Activated naive CD4-positive, alpha-beta T cell treated with anti-CD3 and anti-CD28 coated beads, Interleukin-2, amount 10 ng/mL, durations not matched to agents 7 days and 5 days (primary cell): ENCODE data around the gene SHC1.

Experiments used
- CTCF ChIA-PET: fragments of 350-600 bp; sonication (Branson Sonifier 250); formaldehyde crosslinking; loops from one replicate; lab custom pipeline; 2021; ENCODE audit warnings: antibody characterized with exemption; lab: Charles Lee
- DNase-seq: peaks from one replicate; pipeline ENCODE4 v3.0.0-alpha.2; 2020
- H3K27ac Mint-ChIP-seq: one replicate; pipeline ENCODE4 v1.8.0; 2021; ENCODE audit warnings: mild to moderate bottlenecking, moderate library complexity, mixed read lengths
- H3K27me3 Mint-ChIP-seq: one replicate; pipeline ENCODE4 v1.8.0; 2021; ENCODE audit warnings: mild to moderate bottlenecking, mixed read lengths
- H3K36me3 Mint-ChIP-seq: one replicate; pipeline ENCODE4 v1.8.0; 2021; ENCODE audit warnings: mixed read lengths
- H3K4me1 Mint-ChIP-seq: one replicate; pipeline ENCODE4 v1.8.0; 2021; ENCODE audit warnings: mixed read lengths
- H3K4me3 Mint-ChIP-seq: one replicate; pipeline ENCODE4 v1.8.0; 2021; ENCODE audit warnings: mild to moderate bottlenecking, moderate library complexity, mixed read lengths
- H3K9me3 Mint-ChIP-seq: one replicate; pipeline ENCODE4 v1.8.0; 2021; ENCODE audit warnings: mixed read lengths

SHC1 gene

DNA sequence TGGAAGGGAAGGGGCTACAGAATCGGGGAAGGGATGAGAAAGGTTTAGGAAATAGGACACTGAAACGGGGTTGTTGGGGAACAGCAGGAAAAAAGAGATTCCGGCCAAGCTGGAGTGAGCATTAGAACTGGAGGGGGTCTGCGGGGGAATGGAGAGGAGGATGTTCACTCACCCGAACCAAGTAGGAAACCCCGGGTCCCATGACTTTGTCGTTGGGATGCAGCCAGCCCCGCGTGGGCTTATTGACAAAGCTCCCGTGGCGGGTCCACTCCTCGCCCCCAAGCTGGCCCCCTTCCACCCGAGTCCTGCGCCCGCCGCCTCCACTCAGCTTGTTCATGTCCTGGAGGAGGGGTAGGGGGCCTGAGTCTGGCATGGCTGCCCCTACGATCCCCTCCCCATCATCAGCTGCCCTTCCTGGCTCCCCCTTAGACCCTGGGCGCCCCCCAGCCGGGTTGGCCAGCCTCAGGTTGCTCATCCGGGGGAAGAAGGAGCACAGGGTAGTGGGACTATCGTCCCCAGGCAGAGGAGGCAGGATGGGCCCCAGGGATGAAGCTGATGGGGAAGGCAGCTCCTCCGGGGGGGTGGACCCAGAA lies 591 bp downstream of the SHC1 start:
- peak overlapping the region; percentile 25 for H3K27ac Mint-ChIP-seq
- no peak overlapping the region for H3K4me3 Mint-ChIP-seq
- DNase-seq, result no peak
- no peaks in the 10 kb centered on the region for H3K27me3 Mint-ChIP-seq
- H3K9me3 Mint-ChIP-seq, result no peaks in the 10 kb centered on the region
- H3K4me1 Mint-ChIP-seq, result peaks cover 46% of the 10 kb centered on the region
- CTCF ChIA-PET, result interaction anchor here (1.2 to 2.3 kb wide), 4 partner anchors 9 to 115 kb away, joined by 3 to 9 read pairs (median 6); partner anchors contain the start of genes ADAM15 and PYGO2
- peaks cover 48% of the 10 kb centered on the region for H3K36me3 Mint-ChIP-seq

DNA sequence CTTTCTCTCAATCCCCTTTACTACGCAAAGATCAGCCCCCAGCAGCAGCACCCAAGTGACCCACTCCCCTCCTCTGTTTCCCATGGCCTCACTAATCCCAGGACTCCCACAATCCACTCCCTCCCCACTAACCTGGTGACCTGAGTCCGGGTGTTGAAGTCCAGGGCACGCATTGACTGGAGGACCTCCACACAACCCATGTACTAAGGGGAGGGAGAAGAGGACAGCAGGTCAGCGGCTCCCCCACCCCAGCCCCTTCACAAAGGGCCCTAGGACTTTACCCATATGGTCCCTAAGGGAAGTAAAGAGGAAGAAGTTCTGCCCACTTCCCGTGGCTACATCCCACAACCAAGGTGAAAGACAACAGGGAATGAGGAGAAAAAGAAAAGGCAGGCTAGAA lies 1.3 kb downstream of the SHC1 start:
- no peak for DNase-seq
- peaks cover 51% of the 10 kb centered on the region for H3K36me3 Mint-ChIP-seq
- no peaks in the 10 kb centered on the region for H3K9me3 Mint-ChIP-seq
- peak overlapping the region; percentile 6 for H3K27ac Mint-ChIP-seq
- CTCF ChIA-PET, result interaction anchor here (1.3 kb wide), 1 partner anchor 116 kb away, joined by 3 read pairs; no protein-coding TSS in a partner anchor
- no peaks in the 10 kb centered on the region for H3K27me3 Mint-ChIP-seq
- no peak overlapping the region for H3K4me3 Mint-ChIP-seq
- peaks cover 46% of the 10 kb centered on the region for H3K4me1 Mint-ChIP-seq

DNA sequence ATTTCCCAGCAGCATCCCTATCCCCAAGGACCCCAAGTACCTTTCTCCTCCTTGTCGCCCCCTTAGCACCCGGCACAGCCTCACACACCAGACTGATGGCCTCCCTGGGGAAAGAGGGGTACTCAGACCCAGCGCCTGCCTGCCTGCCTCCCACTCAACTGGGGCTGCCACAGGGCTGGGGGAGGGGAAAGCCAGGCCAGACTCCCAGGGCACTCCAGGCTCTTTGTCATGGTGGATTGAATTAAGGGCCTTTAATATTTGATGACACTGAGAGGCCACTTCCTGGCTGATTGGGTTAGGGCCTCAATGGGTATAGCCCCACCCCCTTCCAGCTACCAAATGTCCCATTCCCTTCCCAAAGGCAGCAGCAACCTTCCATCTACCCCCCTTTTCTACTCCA lies 1.8 kb downstream of the SHC1 start:
- Mint-ChIP-seq H3K4me3 (no peak overlapping the region), H3K36me3 (peaks cover 55% of the 10 kb centered on the region), H3K27me3 (no peaks in the 10 kb centered on the region), H3K4me1 (peaks cover 50% of the 10 kb centered on the region), H3K27ac (no peak overlapping the region), H3K9me3 (no peaks in the 10 kb centered on the region)
- no peak for DNase-seq
- CTCF ChIA-PET, result no interaction called here

DNA sequence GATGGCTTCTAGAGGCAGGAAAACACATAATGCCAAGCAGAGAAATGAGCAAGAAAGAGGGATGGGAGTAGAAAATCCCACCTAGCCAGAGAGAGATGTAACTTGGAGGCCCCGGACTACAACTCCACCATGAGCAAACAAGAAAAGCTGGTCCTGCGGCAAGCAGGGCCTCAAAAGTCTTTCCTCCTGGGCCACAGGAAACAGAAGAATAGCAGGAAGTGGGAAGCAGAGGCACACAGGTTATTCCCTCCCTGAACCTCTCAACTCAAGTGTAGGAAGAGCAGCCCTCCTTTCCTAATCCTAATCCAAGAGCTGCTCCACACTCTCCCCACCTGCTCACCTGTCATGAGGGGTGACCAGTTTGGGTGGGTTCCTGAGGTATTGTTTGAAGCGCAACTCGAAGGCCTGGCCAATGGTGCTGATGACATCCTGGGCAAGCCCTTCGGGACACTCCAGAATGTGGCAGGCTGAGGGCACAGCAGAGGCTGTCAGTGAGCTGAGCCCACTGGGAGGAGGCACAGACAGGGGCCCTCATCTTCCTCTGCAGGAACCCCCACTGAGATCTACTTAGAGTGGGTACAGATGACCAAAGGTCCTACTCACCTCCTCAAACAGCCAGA lies 3.1 kb downstream of the SHC1 start:
- no peak for DNase-seq
- H3K36me3 Mint-ChIP-seq, result peaks cover 58% of the 10 kb centered on the region
- CTCF ChIA-PET, result no interaction called here
- H3K27ac Mint-ChIP-seq, result no peak overlapping the region
- H3K4me1 Mint-ChIP-seq, result peaks cover 54% of the 10 kb centered on the region
- no peak overlapping the region for H3K4me3 Mint-ChIP-seq
- no peaks in the 10 kb centered on the region for H3K27me3 Mint-ChIP-seq
- H3K9me3 Mint-ChIP-seq, result no peaks in the 10 kb centered on the region

DNA sequence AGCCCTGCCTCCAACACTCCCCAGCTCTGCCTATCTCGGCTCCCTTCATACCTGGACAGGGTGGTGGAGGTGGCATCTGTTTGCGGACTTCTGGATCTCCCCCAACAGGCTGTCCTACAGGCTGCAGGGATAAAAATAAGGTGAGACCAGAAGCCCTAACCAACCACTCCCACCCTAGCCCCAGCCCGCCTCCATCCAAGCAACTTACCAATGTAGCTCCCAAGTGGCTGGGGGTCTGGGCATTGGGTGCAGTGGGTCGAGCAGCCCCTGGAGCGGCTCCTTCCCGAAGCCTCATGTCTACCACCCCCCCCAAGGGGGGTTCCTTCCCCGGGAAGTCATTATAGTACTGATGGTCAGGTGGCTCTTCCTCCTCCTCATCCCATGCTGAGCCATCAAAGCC lies 4.4 kb downstream of the SHC1 start:
- no peak overlapping the region for H3K27ac Mint-ChIP-seq
- peaks cover 54% of the 10 kb centered on the region for H3K36me3 Mint-ChIP-seq
- H3K4me3 Mint-ChIP-seq, result no peak overlapping the region
- no peaks in the 10 kb centered on the region for H3K27me3 Mint-ChIP-seq
- peaks cover 48% of the 10 kb centered on the region for H3K4me1 Mint-ChIP-seq
- no peak for DNase-seq
- CTCF ChIA-PET, result no interaction called here
- no peaks in the 10 kb centered on the region for H3K9me3 Mint-ChIP-seq

DNA sequence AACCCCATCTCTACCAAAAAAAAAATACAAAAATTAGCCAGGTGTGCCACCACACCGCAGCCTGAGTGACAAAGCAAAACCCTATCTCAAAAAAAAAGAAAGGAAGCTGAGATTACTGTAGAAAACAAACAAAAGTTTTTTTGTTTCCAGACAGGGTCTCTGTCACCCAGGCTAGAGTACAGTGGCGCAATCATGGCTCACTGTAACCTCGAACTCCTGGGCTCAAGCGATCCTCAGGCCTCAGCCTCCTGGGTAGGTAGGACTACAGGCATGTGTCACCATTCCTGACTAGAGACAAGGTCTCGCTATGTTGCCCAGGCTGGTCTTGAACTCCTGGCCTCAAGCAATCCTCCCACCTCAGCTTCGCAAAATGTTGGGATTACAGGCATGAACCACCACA lies 6.2 kb downstream of the SHC1 start:
- CTCF ChIA-PET, result interaction anchor here (1.5 kb wide), 1 partner anchor 53 kb away, joined by 6 read pairs; no protein-coding TSS in a partner anchor
- no peak for DNase-seq
- no peak overlapping the region for H3K4me3 Mint-ChIP-seq
- H3K27ac Mint-ChIP-seq, result no peak overlapping the region
- peaks cover 50% of the 10 kb centered on the region for H3K4me1 Mint-ChIP-seq
- H3K36me3 Mint-ChIP-seq, result peaks cover 57% of the 10 kb centered on the region
- H3K27me3 Mint-ChIP-seq, result no peaks in the 10 kb centered on the region
- H3K9me3 Mint-ChIP-seq, result no peaks in the 10 kb centered on the region

DNA sequence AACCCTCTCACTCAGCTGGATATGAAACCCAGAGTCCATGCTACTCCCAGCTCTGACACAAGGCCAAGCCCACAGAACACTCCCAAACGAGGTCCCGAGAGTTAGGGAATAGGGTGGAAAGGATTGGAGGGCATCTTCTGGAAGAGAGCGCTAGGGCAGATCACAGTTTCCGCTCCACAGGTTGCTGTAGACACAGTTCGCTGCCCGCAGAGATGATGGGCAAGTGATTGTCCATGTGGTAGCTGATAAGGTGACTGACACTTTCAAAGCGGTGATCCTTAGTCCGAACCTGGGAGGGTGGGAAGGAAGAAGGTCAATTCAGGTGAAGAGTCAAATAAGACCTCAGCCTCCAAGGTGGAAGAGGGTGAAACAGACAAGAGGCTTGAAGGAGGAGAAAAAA lies 6.9 kb downstream of the SHC1 start:
- DNase-seq, result no peak
- Mint-ChIP-seq H3K27ac (peak overlapping the region; percentile 26), H3K27me3 (no peaks in the 10 kb centered on the region), H3K9me3 (no peaks in the 10 kb centered on the region), H3K36me3 (peaks cover 52% of the 10 kb centered on the region), H3K4me1 (peaks cover 47% of the 10 kb centered on the region), H3K4me3 (no peak overlapping the region)
- CTCF ChIA-PET, result interaction anchor here (1.5 kb wide), 1 partner anchor 54 kb away, joined by 6 read pairs; no protein-coding TSS in a partner anchor

DNA sequence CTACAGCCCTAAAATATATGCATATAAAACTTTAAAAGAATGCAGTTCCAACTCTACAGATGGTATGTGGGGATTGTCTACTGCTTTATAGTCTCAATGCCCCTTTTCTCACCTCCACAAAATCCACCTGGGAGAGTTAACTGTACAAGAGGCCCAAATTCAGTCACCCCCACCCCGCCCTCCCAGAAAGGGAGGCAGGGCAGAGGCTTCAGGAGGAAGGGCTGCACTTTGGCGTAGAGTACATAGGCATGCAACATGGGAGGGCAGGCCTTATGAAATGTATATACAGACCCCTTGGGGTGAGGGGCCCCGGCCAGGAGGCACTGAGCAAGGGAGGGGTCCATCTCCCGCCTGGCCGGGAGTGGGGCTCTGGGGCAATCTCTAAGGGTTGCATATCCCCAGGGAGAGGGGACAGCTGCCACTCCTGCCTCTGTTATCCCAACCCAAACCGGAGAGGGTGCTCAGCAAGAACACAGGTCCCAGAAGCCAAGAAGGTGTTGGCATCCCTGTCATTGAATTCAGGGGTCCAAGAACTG lies 7.7 kb downstream of the SHC1 start:
- H3K4me1 Mint-ChIP-seq, result peaks cover 49% of the 10 kb centered on the region
- H3K27me3 Mint-ChIP-seq, result no peaks in the 10 kb centered on the region
- CTCF ChIA-PET, result interaction anchor here (1.2 to 2.1 kb wide), 3 partner anchors 60 to 122 kb away, joined by 4 to 5 read pairs (median 4); no protein-coding TSS in a partner anchor
- H3K27ac Mint-ChIP-seq, result peak overlapping the region; percentile 90
- peak overlapping the region; percentile 87 for H3K4me3 Mint-ChIP-seq
- DNase-seq, result no peak
- H3K36me3 Mint-ChIP-seq, result peaks cover 55% of the 10 kb centered on the region
- H3K9me3 Mint-ChIP-seq, result no peaks in the 10 kb centered on the region

DNA sequence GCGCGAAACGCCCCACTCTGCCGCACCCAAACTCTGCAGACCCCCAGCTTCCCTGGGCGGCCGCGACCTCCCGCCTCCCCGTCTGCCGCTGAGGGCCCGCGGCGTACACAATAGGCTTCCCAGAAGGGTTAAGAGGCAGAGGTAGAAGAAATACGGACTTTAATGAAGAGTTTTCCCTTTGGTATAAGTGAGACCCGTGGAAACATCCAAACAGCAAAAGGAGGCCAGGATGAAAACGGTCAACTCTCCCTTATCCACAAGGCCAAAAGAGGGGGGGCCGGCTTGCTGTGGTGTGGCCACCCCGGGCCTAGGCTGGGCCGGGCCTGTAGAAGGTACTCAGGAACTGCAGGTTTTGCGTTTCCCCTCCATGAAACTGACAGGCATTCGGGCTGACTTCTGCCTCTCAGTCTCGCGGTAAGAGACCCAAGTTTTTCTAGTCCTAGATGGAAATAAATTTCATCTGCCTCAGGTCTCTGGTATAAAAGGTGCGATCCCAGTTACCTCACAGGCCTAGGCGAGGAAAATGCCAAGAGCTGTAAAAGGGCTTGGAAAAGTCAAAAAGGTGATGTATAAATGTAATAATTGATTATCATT lies 8.3 kb downstream of the SHC1 start:
- CTCF ChIA-PET, result interaction anchor here (0.8 to 2.5 kb wide), 9 partner anchors 9 to 123 kb away, joined by 3 to 10 read pairs (median 4); partner anchors contain the start of genes FLAD1 and SHC1
- Mint-ChIP-seq H3K27me3 (no peaks in the 10 kb centered on the region), H3K9me3 (no peaks in the 10 kb centered on the region), H3K4me3 (peak overlapping the region; percentile 87), H3K4me1 (peaks cover 47% of the 10 kb centered on the region), H3K27ac (peak overlapping the region; percentile 90), H3K36me3 (peaks cover 53% of the 10 kb centered on the region)
- DNase-seq, result peak; percentile 50

DNA sequence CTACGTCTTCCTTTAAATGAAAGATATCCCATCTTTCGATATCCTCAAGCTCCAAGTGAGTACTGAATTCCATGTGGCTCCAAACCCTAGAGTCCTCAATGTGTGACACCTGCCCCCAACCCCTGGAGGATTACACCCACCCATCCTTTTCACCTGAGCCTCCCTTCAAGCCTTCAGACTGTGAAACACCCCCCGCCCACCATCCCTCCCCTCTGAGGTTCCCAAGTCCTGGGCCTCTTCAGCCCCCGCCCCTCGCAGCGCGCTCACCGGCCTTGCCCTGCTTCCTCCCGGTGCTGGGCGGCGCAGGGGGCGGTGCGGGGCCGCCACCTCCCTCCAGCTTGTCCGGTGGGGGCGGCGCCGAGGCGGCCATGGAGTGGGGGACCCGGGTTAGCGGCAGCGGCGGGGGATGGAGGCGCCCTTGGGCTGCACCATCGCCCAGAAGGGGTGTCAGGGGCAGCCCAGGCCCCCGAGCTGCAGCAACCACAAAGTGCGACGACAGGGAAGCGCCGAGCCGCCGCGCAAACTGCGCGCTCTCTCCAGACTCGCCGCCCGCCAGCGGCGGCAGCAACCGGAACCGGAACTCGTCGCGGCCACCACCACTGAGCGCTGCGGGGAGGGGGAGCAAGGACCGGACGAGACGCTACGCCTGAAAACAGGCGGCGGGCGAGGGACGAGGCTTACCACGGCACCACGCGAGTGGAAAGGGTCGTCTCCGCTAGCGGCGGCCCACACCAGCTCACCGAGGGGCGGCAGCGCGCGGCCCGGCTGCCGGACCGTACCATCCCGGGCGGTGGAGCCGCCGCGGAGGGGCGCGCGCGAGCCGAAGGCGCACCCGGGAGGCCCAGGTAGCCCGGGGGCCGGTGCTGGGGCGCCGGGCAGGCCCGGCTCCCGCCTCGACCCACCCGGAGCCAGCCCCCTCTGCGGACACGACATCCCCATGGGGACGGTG lies 9.1 kb downstream of the SHC1 start, which contains the start of gene PYGO2:
TSS of gene PYGO2 (minus strand) at position 576 of the 949 bp plus-strand sequence. CDS start at position 370, 206 bp downstream.
- H3K4me1 Mint-ChIP-seq, result peaks cover 52% of the 10 kb centered on the region

DNA sequence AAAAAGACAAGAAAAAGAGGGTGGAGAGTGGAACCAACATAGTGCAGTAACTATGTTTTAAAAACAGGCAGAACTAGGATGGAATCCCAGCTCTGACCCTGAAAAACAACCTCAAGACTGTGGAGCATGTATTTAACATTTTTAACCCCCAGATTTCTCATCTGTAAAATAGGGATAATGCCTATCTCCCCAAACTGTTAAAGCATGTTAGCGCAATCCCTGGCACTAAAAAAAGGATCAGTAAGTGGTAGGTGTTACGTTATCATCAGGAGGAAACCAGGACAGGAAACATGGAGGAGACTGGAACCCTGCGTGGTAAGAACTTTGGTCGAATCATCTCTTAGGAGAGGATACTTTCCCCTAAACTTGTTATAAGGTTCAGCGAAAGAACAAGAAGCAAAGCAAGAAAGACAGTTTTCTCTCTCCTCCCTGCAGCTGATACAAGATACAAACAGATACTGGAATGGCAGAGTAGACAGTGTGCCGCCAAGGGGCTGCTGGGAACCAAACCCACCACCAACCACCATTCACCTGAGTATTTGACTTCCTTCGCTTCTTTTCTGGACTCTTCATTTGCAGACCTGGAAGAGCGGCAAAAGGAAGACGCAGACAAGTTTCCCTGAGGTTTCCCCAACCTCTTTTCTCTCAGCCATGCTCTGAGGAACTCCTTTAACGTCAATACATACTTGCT lies 10.0 kb downstream of the SHC1 start:
- Mint-ChIP-seq H3K9me3 (no peaks in the 10 kb centered on the region), H3K4me3 (peak overlapping the region; percentile 96), H3K27ac (peak overlapping the region; percentile 86), H3K4me1 (peaks cover 60% of the 10 kb centered on the region), H3K27me3 (no peaks in the 10 kb centered on the region), H3K36me3 (peaks cover 41% of the 10 kb centered on the region)
- no peak for DNase-seq
- CTCF ChIA-PET, result interaction anchor here (0.7 to 2.5 kb wide), 10 partner anchors 11 to 62 kb away, joined by 3 to 10 read pairs (median 4); partner anchors contain the start of genes CKS1B and SHC1

More for the DNA sequence above, 9.1 kb downstream of the SHC1 start, which contains the start of gene PYGO2:
- CTCF ChIA-PET, result interaction anchor here (0.7 to 2.5 kb wide), 15 partner anchors 10 to 124 kb away, joined by 3 to 10 read pairs (median 4); partner anchors contain the start of genes FLAD1 and SHC1
- Mint-ChIP-seq H3K4me3 (peak within 1 kb of the TSS; percentile 96), H3K27me3 (no peaks in the 10 kb centered on the region), H3K9me3 (no peaks in the 10 kb centered on the region), H3K36me3 (peaks cover 46% of the 10 kb centered on the region), H3K27ac (peak within 1 kb of the TSS; percentile 90)
- peak; percentile 88 for DNase-seq

DNA sequence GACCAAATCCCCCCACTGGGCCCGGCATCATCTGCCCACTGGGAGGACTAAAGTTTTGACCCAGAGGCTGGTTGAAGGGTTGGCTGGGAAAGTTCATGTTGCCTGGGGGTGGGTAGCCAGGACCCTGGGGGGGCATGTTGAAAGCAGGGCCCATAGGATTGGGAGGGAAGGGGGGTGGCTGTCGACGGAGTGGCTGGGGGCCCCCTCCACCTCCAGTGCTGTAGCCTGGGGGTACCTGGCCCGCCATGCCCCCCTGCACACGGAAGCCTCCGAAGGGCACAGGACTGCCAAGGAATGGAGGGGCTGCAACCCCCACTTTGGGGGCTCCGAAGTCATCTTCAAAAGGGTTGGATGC lies 11.1 kb downstream of the SHC1 start:
- Mint-ChIP-seq H3K27ac (peak overlapping the region; percentile 33), H3K36me3 (peaks cover 38% of the 10 kb centered on the region)
- CTCF ChIA-PET, result no interaction called here

More for the DNA sequence above, 11.1 kb downstream of the SHC1 start:
- Mint-ChIP-seq H3K9me3 (no peaks in the 10 kb centered on the region), H3K27me3 (no peaks in the 10 kb centered on the region), H3K4me1 (peaks cover 71% of the 10 kb centered on the region), H3K4me3 (peak overlapping the region; percentile 96)
- DNase-seq, result no peak
